ENCODE measurements around the gene STMND1.

DNA sequence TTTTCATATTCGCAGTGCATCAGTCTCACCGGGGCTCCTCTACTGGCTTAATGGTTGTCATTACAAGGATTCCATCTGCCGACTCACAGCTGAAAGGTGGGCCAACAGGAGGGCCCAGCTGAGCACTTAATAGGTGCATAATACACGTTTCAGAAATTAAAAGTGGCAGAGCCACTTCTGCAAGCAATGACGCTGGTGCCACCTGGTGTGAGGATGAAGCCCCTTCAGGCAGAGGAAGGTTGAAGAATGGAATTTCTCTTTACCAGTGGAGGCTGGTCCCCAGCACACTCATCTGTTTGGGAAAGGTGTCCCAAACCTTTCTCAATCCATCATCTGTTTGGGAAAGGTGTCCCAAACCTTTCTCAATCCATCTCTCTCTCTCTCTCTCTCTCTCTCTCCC, 8.2 kb upstream of the STMND1 start:
- TF ChIP-seq, protein P1, sequence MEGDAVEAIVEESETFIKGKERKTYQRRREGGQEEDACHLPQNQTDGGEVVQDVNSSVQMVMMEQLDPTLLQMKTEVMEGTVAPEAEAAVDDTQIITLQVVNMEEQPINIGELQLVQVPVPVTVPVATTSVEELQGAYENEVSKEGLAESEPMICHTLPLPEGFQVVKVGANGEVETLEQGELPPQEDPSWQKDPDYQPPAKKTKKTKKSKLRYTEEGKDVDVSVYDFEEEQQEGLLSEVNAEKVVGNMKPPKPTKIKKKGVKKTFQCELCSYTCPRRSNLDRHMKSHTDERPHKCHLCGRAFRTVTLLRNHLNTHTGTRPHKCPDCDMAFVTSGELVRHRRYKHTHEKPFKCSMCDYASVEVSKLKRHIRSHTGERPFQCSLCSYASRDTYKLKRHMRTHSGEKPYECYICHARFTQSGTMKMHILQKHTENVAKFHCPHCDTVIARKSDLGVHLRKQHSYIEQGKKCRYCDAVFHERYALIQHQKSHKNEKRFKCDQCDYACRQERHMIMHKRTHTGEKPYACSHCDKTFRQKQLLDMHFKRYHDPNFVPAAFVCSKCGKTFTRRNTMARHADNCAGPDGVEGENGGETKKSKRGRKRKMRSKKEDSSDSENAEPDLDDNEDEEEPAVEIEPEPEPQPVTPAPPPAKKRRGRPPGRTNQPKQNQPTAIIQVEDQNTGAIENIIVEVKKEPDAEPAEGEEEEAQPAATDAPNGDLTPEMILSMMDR (conservative IDR thresholded peaks at IDR 0.05 in 1 of 2, IDR thresholded peaks at IDR 0.05 in 1 of 2; ENCODE audit: extremely low read depth in 1 of 2, insufficient read depth in 1 of 2, low read depth in 1 of 2, low read length in 2 of 2), result peak; percentile 18 to 29
- TF ChIP-seq EZH2 (IDR thresholded peaks at IDR 0.05; ENCODE audit: borderline replicate concordance, low read length), result no peak
